ENCODE measurements around the gene F11R.
"Not testable (repeated sequence)": the region's sequence is repeated elsewhere in the genome, so short reads cannot be mapped to it uniquely, and the experiment has no call there.

F11R gene

GRCh38 chr1:160997323-160998038 lies 23.5 kb downstream of the F11R start:
- H3K4me1 ChIP-seq, result no peaks in the 10 kb centered on the region
- no peak overlapping the region for H3K4me2 ChIP-seq
- H3K9ac ChIP-seq, result no peak overlapping the region

GRCh38 chr1:160996178-160996577 lies 24.8 kb downstream of the F11R start:
- Histone ChIP-seq H3K9me3 (no peaks in the 10 kb centered on the region), H3K4me3 (no peak overlapping the region), H3K4me2 (no peak overlapping the region), H3K4me1 (no peaks in the 10 kb centered on the region), H4K20me1 (peaks cover 6% of the 10 kb centered on the region; the same call in 1 of the 2 replicates), H3K36me3 (peaks cover 42% of the 10 kb centered on the region), H3K27me3 (no peaks in the 10 kb centered on the region), H3K9ac (no peak overlapping the region), H3K27ac (no peak overlapping the region)
- TF ChIP-seq Cebpa-rat (IDR thresholded peaks at IDR 0.05), result no peak

More at GRCh38 chr1:160997323-160998038, 23.5 kb downstream of the F11R start:
- Histone ChIP-seq H4K20me1 (peaks cover 19% of the 10 kb centered on the region; the same call in 1 of the 2 replicates), H3K4me3 (no peak overlapping the region), H3K27ac (no peak overlapping the region), H3K27me3 (no peaks in the 10 kb centered on the region), H3K9me3 (no peaks in the 10 kb centered on the region), H3K36me3 (peaks cover 48% of the 10 kb centered on the region)
- TF ChIP-seq Cebpa-rat (IDR thresholded peaks at IDR 0.05), result no peak

- no peak overlapping the region for H3K4me3 ChIP-seq
- no peak for TF ChIP-seq Cebpa-rat (IDR thresholded peaks at IDR 0.05)
- no peaks in the 10 kb centered on the region for H3K9me3 ChIP-seq
Measured at GRCh38 chr1:160993544-160994193, 27.3 kb downstream of the F11R start.

GRCh38 chr1:160992036-160992435 lies 28.9 kb downstream of the F11R start:
- H3K9ac ChIP-seq, H3K27ac ChIP-seq, H3K4me1 ChIP-seq, H4K20me1 ChIP-seq, H3K4me3 ChIP-seq, H3K36me3 ChIP-seq, H3K9me3 ChIP-seq, H3K4me2 ChIP-seq, H3K27me3 ChIP-seq: not testable (repeated sequence)

More at GRCh38 chr1:160993544-160994193, 27.3 kb downstream of the F11R start:
- Histone ChIP-seq H3K4me2 (no peak overlapping the region), H4K20me1 (no peaks in the 10 kb centered on the region), H3K36me3 (peaks cover 16% of the 10 kb centered on the region), H3K27ac (no peak overlapping the region), H3K27me3 (no peaks in the 10 kb centered on the region), H3K4me1 (no peaks in the 10 kb centered on the region), H3K9ac (no peak overlapping the region)

- Histone ChIP-seq H3K27ac (no peak overlapping the region), H3K36me3 (no peaks in the 10 kb centered on the region), H3K27me3 (peaks cover 9% of the 10 kb centered on the region), H3K4me1 (no peaks in the 10 kb centered on the region), H3K4me2 (no peak overlapping the region), H4K20me1 (no peaks in the 10 kb centered on the region), H3K4me3 (no peak overlapping the region), H3K9me3 (peaks cover 20% of the 10 kb centered on the region), H3K9ac (no peak overlapping the region)
- no peak for TF ChIP-seq Cebpa-rat (IDR thresholded peaks at IDR 0.05)
Measured at GRCh38 chr1:160987359-160988050, 33.4 kb downstream of the F11R start.

GRCh38 chr1:160985723-160986122 lies 35.2 kb downstream of the F11R start:
- Histone ChIP-seq H3K9ac (no peak overlapping the region), H3K4me2 (no peak overlapping the region), H3K27ac (no peak overlapping the region), H3K27me3 (peaks cover 27% of the 10 kb centered on the region), H3K4me1 (no peaks in the 10 kb centered on the region), H3K9me3 (peaks cover 34% of the 10 kb centered on the region), H4K20me1 (no peaks in the 10 kb centered on the region), H3K4me3 (no peak overlapping the region), H3K36me3 (no peaks in the 10 kb centered on the region)
- TF ChIP-seq Cebpa-rat (IDR thresholded peaks at IDR 0.05), result no peak

GRCh38 chr1:160981584-160982411 lies 39.2 kb downstream of the F11R start:
- H3K9me3 ChIP-seq, result peaks cover 34% of the 10 kb centered on the region
- H3K27me3 ChIP-seq, result peaks cover 35% of the 10 kb centered on the region
- no peaks in the 10 kb centered on the region for H3K36me3 ChIP-seq
- H4K20me1 ChIP-seq, result no peaks in the 10 kb centered on the region
- TF ChIP-seq Cebpa-rat (IDR thresholded peaks at IDR 0.05), result no peak
- H3K4me1 ChIP-seq, result no peaks in the 10 kb centered on the region
- no peak overlapping the region for H3K4me3 ChIP-seq
- H3K4me2 ChIP-seq, result no peak overlapping the region
- H3K9ac ChIP-seq, result no peak overlapping the region
- no peak overlapping the region for H3K27ac ChIP-seq

GRCh38 chr1:160979286-160979685 lies 41.7 kb downstream of the F11R start:
- Histone ChIP-seq H3K4me3 (no peak overlapping the region), H4K20me1 (no peaks in the 10 kb centered on the region), H3K36me3 (no peaks in the 10 kb centered on the region), H3K27me3 (peaks cover 35% of the 10 kb centered on the region), H3K9me3 (peaks cover 27% of the 10 kb centered on the region), H3K4me1 (peaks cover 17% of the 10 kb centered on the region), H3K9ac (no peak overlapping the region), H3K4me2 (no peak overlapping the region), H3K27ac (no peak overlapping the region)
- no peak for TF ChIP-seq Cebpa-rat (IDR thresholded peaks at IDR 0.05)

- no peaks in the 10 kb centered on the region for H3K36me3 ChIP-seq
- no peaks in the 10 kb centered on the region for H4K20me1 ChIP-seq
- no peak overlapping the region for H3K4me3 ChIP-seq
- peaks cover 35% of the 10 kb centered on the region for H3K27me3 ChIP-seq
- H3K4me1 ChIP-seq, result peaks cover 23% of the 10 kb centered on the region
- H3K9ac ChIP-seq, result no peak overlapping the region
- no peak overlapping the region for H3K27ac ChIP-seq
- TF ChIP-seq Cebpa-rat (IDR thresholded peaks at IDR 0.05), result no peak
- no peak overlapping the region for H3K4me2 ChIP-seq
- peaks cover 24% of the 10 kb centered on the region for H3K9me3 ChIP-seq
Measured at GRCh38 chr1:160978510-160978927, 42.4 kb downstream of the F11R start.

Measured in BLaER1 (cell line).